SH-SY5Y (cell line): ENCODE measurements around the gene UGT1A3.

Source experiments
- GATA2 ChIP-seq: IDR thresholded peaks from 2 replicates; pipeline ENCODE4 v1.6.1; 2011; ENCODE audit warnings: mild to moderate bottlenecking, low read depth, low read length
- GATA3 ChIP-seq: IDR thresholded peaks from 2 replicates; pipeline ENCODE4 v1.6.1; 2011; ENCODE audit warnings: low read depth, mild to moderate bottlenecking, low read length, moderate library complexity

DNA sequence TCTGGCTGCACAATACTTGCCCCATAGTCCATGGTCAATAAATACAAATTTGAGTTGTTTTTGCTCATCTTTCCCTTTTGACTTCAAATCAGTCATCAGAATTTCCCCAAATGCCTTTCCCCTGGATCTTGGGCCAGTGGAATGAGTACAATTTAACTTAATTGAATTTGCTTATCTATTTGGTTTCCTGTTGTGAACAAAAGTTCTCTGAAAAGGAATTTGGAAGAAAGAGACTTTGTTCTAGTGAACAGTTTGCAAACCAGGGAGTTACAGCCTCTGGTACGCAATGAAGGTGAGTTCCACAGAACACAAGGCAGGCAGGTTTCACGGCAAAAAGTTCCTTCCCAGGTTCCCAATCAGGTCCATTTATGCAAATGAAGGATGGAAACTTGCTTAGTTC lies 30.0 kb downstream of the UGT1A3 start:
- TF ChIP-seq GATA2, result no peak
- TF ChIP-seq GATA3, result no peak
